Measurements from ENCODE around the gene ANKRD52.

The ANKRD52 gene

DNA sequence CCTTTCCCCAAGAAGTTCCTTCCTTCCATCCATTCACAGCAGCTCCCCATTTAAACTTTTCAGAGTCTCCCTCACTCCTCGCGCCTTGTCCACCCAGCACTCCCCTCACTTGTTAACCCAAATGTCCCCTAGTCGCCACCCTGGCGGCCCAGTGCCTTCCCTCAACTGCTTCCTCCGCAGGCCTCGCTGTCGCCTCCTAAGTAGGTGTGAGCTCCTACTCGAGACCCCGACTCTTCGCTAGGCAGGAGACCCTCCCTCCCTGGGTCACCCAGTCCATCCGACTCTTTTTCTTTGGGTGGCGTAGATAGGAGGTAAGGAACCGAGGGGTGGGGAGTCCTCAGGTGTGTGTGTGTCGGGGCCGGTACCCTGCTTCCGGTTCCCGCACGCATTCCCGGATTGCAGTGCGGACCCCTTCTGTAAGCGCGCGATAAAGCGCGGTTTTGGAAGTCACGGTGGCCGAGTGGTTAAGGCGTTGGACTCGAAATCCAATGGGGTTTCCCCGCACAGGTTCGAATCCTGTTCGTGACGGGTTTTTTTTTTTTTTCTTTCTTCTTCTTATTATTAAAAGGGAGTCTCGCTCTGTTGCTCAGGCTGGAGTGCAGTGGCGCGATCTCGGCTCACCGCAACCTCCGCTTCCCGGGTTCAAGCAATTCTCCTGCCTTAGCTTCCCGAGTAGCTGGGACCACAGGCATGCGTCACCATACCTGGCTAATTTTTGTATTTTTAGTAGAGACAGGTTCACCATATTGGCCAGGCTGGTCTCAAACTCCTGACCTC, 68.1 kb downstream of the ANKRD52 start:
- H3K9me3 ChIP-seq (ENCODE audit: severe bottlenecking) = no peaks in the 10 kb centered on the region
- H3K36me3 ChIP-seq = peaks cover 29% of the 10 kb centered on the region
- TF ChIP-seq, protein P1, sequence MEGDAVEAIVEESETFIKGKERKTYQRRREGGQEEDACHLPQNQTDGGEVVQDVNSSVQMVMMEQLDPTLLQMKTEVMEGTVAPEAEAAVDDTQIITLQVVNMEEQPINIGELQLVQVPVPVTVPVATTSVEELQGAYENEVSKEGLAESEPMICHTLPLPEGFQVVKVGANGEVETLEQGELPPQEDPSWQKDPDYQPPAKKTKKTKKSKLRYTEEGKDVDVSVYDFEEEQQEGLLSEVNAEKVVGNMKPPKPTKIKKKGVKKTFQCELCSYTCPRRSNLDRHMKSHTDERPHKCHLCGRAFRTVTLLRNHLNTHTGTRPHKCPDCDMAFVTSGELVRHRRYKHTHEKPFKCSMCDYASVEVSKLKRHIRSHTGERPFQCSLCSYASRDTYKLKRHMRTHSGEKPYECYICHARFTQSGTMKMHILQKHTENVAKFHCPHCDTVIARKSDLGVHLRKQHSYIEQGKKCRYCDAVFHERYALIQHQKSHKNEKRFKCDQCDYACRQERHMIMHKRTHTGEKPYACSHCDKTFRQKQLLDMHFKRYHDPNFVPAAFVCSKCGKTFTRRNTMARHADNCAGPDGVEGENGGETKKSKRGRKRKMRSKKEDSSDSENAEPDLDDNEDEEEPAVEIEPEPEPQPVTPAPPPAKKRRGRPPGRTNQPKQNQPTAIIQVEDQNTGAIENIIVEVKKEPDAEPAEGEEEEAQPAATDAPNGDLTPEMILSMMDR (IDR thresholded peaks at IDR 0.05; ENCODE audit: low read depth, low read length) = no peak
- DNase-seq = peak; percentile 88
- H3K27ac ChIP-seq = peak overlapping the region; percentile 84
- no peaks in the 10 kb centered on the region for H3K27me3 ChIP-seq (ENCODE audit: insufficient read depth, low read depth, severe bottlenecking)
- H3K4me3 ChIP-seq (ENCODE audit: low read depth, low read length) = peak overlapping the region; percentile 99

DNA sequence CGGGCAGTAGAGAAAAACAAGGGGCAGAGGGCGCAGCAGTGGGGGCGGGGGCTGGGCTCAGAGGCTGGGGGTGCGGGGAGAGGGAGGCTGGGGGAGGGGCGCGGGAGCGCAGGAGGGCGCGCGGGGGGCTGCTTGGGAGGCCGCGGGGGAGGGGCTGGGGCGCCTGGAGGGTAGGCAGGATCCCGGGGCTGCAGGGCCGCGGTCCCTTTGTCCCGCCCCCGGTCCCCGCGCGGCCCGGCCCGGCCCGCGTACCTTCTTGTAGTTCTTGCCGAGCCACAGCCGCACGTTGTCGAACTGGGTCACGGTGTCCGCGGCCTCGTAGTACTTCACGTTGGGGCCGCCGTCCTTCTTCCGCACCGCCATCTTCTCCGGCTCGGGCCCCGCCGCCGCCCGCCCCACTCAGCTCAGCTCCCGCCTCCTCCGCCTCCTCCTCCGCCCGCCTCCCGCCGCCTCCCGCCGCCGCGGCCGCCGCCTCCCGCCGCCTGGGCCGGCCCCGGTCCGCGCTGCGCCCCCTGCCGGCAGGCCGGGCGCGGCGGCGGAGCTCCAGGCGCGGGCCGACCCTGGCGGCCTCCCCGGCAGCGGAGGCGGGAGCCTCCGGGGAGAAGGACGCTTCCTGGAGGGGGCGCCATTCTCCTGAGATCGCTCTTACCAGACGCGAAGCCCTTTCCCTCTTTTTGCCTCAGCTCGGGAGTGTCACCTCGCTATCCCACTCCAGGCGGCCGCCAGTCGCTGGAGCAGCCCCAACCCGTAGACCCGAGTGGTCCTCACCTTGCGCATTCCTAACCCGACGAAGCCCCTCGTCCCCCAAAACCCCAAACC, 68.9 kb downstream of the ANKRD52 start, which contains the start of gene SMARCC2:
SMARCC2 (minus strand) TSS at position 385 of the 819 bp plus-strand sequence; CDS start at position 363, 22 bp downstream.
- TF ChIP-seq, protein P1 (IDR thresholded peaks at IDR 0.05; ENCODE audit: low read depth, low read length) = peak; percentile 89
- Histone ChIP-seq H3K36me3 (peaks cover 37% of the 10 kb centered on the region), H3K27ac (peak within 1 kb of the TSS; percentile 93), H3K4me3 (ENCODE audit: low read depth, low read length) (peak within 1 kb of the TSS; percentile 99), H3K27me3 (ENCODE audit: insufficient read depth, low read depth, severe bottlenecking) (no peaks in the 10 kb centered on the region), H3K9me3 (ENCODE audit: severe bottlenecking) (no peaks in the 10 kb centered on the region)
- DNase-seq = peak; percentile 93

DNA sequence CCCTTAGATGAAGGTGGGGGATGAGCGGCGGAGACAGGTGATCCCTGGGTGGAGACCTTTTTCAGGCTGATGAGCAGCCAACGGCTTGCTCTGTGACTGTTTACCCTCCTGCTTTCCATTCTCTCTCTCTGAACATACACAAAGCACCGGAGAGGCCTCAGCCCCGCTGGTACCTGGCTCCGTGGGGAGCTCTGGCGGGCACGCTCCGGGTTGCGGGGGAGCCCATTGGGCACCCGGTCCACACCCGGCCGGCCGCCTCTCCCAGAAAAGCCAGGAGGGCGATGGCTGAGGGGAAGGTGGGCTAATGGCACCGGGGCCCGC, 69.4 kb downstream of the ANKRD52 start:
- Histone ChIP-seq H3K36me3 (peaks cover 43% of the 10 kb centered on the region), H3K27me3 (ENCODE audit: insufficient read depth, low read depth, severe bottlenecking) (no peaks in the 10 kb centered on the region), H3K9me3 (ENCODE audit: severe bottlenecking) (no peaks in the 10 kb centered on the region), H3K4me3 (ENCODE audit: low read depth, low read length) (peak overlapping the region; percentile 87), H3K27ac (peak overlapping the region; percentile 93)
- TF ChIP-seq, protein P1 (IDR thresholded peaks at IDR 0.05; ENCODE audit: low read depth, low read length) = no peak
- no peak for DNase-seq

DNA sequence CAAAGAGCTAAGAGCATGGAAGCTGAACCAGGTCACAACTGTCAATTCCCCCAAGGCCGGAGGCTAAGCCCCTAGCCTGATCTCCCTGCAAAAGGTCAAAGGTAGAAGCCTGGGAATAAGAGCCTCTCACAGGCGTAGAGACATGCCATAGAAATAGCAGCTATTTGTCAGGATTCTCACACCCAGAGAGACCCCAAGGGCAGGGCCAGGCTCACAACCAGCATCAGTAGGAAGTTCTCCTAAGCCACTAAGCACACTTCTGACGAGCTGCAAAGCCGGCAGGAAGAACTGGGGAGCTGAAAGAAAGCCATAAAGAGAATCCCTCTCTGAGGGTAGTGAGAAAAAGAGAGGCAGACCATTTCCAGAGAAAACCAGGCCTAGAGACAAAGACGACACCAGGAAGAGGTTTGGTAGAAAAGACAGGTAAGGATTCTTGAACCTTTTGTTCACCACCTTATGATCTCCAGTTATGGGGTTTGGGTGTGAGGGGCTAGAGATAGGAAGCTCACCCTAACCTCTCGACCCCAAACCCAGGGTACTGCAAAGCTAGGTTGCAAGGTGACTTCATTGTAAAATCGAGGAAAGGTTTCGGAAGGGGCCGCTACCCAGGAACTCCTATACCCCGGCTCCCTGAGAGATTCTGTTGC, 69.9 kb downstream of the ANKRD52 start:
- H3K27me3 ChIP-seq (ENCODE audit: insufficient read depth, low read depth, severe bottlenecking) = no peaks in the 10 kb centered on the region
- no peak for DNase-seq
- peak overlapping the region; percentile 93 for H3K27ac ChIP-seq
- no peaks in the 10 kb centered on the region for H3K9me3 ChIP-seq (ENCODE audit: severe bottlenecking)
- TF ChIP-seq, protein P1 (IDR thresholded peaks at IDR 0.05; ENCODE audit: low read depth, low read length) = no peak
- H3K4me3 ChIP-seq (ENCODE audit: low read depth, low read length) = peak overlapping the region; percentile 87
- peaks cover 48% of the 10 kb centered on the region for H3K36me3 ChIP-seq
